GM12865 (cell line): ENCODE data around the gene AGTRAP.

Source experiments
- DNase-seq: peaks from one replicate; pipeline ENCODE4 v3.0.0; 2010; ENCODE audit warnings: low read depth
- H3K4me3 ChIP-seq: 2 replicates; pipeline ENCODE4 v1.5.1; 2011; ENCODE audit warnings: mild to moderate bottlenecking, low read depth, low read length, control low read depth
- TF ChIP-seq, protein P1 (sequence below): IDR thresholded peaks from 2 replicates; pipeline ENCODE4 v1.5.1; 2011; ENCODE audit warnings: low read length, control low read depth, low read depth, inconsistent platforms; ENCODE audit not compliant: insufficient read depth; ENCODE audit errors: missing control alignments

AGTRAP gene

DNA sequence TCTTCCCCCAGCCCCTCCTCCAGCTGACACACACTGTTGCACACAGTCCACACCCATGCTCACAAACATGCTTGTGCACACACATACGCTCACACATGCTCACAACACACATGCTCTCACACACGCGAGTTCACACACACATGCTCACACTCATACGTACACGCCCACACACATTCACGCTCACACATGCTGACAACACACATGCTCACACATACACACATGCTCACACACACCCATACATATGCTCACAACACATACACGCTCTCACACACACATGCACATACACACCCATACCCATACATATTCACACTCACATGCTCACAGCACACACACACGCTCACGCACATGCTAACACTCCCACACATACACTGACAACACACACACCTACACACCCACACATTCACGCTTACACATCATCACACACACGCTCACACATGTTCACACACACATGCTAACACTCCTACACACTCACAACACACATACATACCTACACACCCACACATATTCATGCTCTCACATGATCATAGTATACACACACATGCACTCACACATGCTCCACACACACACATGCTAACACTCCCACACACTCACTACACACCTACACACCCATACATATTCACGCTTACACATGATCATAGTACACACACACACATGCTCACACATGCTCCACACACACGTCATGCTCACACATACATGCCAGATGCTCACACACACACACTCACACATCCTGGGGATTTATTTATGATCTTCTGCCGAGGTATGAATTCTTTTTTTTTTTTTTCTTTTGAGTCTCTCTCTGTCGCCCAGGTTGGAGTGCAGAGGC is 33.7 kb upstream of the AGTRAP start:
- H3K4me3 ChIP-seq = no peak overlapping the region
- DNase-seq = no peak
- TF ChIP-seq, protein P1, sequence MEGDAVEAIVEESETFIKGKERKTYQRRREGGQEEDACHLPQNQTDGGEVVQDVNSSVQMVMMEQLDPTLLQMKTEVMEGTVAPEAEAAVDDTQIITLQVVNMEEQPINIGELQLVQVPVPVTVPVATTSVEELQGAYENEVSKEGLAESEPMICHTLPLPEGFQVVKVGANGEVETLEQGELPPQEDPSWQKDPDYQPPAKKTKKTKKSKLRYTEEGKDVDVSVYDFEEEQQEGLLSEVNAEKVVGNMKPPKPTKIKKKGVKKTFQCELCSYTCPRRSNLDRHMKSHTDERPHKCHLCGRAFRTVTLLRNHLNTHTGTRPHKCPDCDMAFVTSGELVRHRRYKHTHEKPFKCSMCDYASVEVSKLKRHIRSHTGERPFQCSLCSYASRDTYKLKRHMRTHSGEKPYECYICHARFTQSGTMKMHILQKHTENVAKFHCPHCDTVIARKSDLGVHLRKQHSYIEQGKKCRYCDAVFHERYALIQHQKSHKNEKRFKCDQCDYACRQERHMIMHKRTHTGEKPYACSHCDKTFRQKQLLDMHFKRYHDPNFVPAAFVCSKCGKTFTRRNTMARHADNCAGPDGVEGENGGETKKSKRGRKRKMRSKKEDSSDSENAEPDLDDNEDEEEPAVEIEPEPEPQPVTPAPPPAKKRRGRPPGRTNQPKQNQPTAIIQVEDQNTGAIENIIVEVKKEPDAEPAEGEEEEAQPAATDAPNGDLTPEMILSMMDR = no peak

- no peak for DNase-seq
- H3K4me3 ChIP-seq = no peak overlapping the region
- TF ChIP-seq, protein P1 = no peak
These were observed 32.4 kb upstream of the AGTRAP start for GRCh38 chr1:11703357-11704193.

DNA sequence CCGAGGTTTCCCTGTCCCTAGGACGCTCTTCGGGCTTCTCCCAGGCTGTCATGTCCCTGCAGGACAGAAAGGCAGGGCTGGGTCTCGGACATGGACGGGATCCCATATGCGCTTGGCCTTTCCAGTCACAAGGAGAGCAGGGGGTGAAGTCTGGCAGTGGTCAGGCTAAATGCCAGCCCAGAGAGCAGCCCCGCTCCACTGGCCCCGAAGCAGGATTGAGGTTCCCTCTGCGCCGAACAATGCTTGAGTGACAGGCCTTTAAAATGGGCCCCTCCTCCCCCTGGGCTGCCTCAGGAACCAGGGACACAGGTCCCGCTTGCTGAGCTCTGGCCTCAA is 31.8 kb upstream of the AGTRAP start:
- no peak overlapping the region for H3K4me3 ChIP-seq
- TF ChIP-seq, protein P1 = no peak
- DNase-seq = no peak

DNA sequence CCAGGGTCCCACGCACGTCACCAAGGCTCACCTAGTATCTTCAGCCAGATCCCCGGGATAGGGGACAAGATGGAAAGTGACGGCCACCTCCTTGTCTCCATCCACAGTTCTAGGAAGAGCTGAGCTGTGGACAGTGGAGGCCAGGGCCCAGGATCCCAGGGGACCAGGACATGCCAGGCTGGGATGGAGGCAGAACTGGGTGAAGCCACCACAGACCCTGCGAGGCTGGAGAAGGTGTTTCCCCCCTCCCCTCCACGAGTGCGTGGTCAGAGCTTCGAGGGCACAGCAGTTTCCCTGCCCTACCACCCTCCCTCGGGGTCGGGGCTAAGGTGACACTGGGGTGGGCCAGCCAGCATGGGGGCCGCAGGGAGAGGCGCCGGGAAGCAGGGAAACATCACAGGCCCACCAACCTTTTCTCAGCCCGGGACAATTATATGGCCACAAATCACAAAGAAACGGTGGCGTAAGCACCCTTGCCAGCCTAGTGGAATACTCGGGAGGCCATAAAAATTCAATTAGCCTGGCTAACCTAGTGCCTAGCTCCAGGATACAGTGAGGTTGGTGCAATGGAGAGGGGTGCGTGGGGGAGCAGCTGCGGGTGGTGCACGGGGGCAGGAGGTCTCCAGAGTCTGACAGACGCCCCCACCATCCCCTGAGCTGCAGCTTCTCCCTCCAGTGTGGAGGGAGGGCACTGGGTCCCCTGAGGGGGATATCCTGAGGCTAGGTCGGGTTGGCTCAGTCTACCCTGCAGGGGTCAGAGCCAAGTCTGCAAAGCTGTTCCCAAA is 31.1 kb upstream of the AGTRAP start:
- TF ChIP-seq, protein P1 = no peak
- H3K4me3 ChIP-seq = no peak overlapping the region
- no peak for DNase-seq

DNA sequence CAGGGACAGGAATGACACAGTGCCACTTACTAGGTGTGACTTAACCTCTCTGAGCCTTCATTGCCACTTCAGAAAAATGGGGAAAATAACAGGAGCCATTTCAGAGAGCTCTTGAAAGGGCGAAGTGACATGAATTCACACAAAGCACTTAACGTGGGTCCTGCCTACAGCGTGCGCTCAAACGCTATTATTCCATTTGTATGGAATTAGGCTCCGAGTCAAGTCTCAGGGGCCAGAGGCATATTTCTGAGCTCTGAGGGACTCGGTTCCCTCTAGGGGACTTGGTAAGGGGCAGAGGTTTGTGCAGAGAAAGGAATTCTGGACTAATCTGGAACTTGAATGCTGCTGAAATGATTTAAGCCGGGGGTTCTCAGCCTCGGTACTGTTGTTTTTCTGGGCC is 30.3 kb upstream of the AGTRAP start:
- H3K4me3 ChIP-seq = no peak overlapping the region
- DNase-seq = no peak
- TF ChIP-seq, protein P1 = no peak

- no peak overlapping the region for H3K4me3 ChIP-seq
- TF ChIP-seq, protein P1 = no peak
- no peak for DNase-seq
These were observed 29.6 kb upstream of the AGTRAP start for GRCh38 chr1:11706292-11706691.
